HepG2 (cell line): Measurements from ENCODE around the gene SGCE. TPM values are rescaled to one million over a fixed set of nuclear protein-coding genes. Genes with fewer than 3 reads are reported as not detected.

Experiments used
- AKNA ChIP-seq: sonication (generic); formaldehyde crosslinking; IDR thresholded peaks from 2 replicates; pipeline ENCODE4 v1.4.0; 2020; ENCODE audit warnings: missing genetic modification reagents, borderline replicate concordance
- BRD4 ChIP-seq: sonication (generic); formaldehyde crosslinking; IDR thresholded peaks from 2 replicates; pipeline ENCODE4 v1.4.0; 2020; ENCODE audit warnings: missing genetic modification reagents
- DRAP1 ChIP-seq: IDR thresholded peaks from 2 replicates; pipeline ENCODE4 v1.6.1; 2016; ENCODE audit warnings: missing genetic modification reagents, missing compliant biosample characterization
- E2F5 ChIP-seq: sonication (generic); formaldehyde crosslinking; conservative IDR thresholded peaks from 2 replicates; pipeline ENCODE4 v1.4.0; 2020; ENCODE audit warnings: missing genetic modification reagents
- FOXO4 ChIP-seq: sonication (generic); formaldehyde crosslinking; conservative IDR thresholded peaks from 2 replicates; pipeline ENCODE4 v1.8.1; 2023; ENCODE audit warnings: missing genetic modification reagents
- HOXA5 ChIP-seq: sonication (generic); formaldehyde crosslinking; IDR thresholded peaks from 2 replicates; pipeline ENCODE4 v1.4.0; 2020; ENCODE audit warnings: missing genetic modification reagents
- HOXA9 ChIP-seq: sonication (generic); formaldehyde crosslinking; IDR thresholded peaks from 2 replicates; pipeline ENCODE4 v1.8.1; 2022; ENCODE audit warnings: missing genetic modification reagents, mild to moderate bottlenecking, moderate library complexity, borderline replicate concordance
- KAT7 ChIP-seq: IDR thresholded peaks from 2 replicates; pipeline ENCODE4 v1.6.1; 2018; ENCODE audit warnings: borderline replicate concordance, missing compliant biosample characterization
- NFYB ChIP-seq: sonication (generic); formaldehyde crosslinking; IDR thresholded peaks from 2 replicates; pipeline ENCODE4 v1.4.0; 2020; ENCODE audit warnings: missing genetic modification reagents
- SETDB1 ChIP-seq: sonication (generic); formaldehyde crosslinking; IDR thresholded peaks from 2 replicates; pipeline ENCODE4 v1.5.1; 2020; ENCODE audit warnings: missing genetic modification reagents, mild to moderate bottlenecking, borderline replicate concordance
- SNAPC2 ChIP-seq: sonication (generic); formaldehyde crosslinking; IDR thresholded peaks from 2 replicates; pipeline ENCODE4 v1.8.1; 2022; ENCODE audit warnings: mild to moderate bottlenecking, missing genetic modification reagents
- SRSF9 ChIP-seq: fragments of 200-400 bp; formaldehyde crosslinking; IDR thresholded peaks from 2 replicates; pipeline ENCODE4 v1.6.1; 2018; ENCODE audit warnings: borderline replicate concordance, mild to moderate bottlenecking, low read depth, low read length; ENCODE audit not compliant: insufficient read depth, poor library complexity, severe bottlenecking
- ZFP36 ChIP-seq: fragments of 150-350 bp; IDR thresholded peaks from 2 replicates; pipeline ENCODE4 v1.6.1; 2018; ENCODE audit warnings: borderline replicate concordance, low read length, low read depth; ENCODE audit not compliant: partially characterized antibody
- ZMAT3 ChIP-seq: sonication (generic); formaldehyde crosslinking; conservative IDR thresholded peaks from 2 replicates; pipeline ENCODE4 v1.7.0; 2021; ENCODE audit warnings: missing genetic modification reagents
- ZNF264 ChIP-seq: sonication (generic); formaldehyde crosslinking; IDR thresholded peaks from 2 replicates; pipeline ENCODE4 v1.4.0; 2020; ENCODE audit warnings: missing genetic modification reagents
- ZNF280D ChIP-seq: sonication (generic); formaldehyde crosslinking; IDR thresholded peaks from 2 replicates; pipeline ENCODE4 v1.5.1; 2020; ENCODE audit warnings: mild to moderate bottlenecking, missing genetic modification reagents
- ZNF484 ChIP-seq: sonication (generic); formaldehyde crosslinking; IDR thresholded peaks from 2 replicates; pipeline ENCODE4 v1.5.1; 2020; ENCODE audit warnings: mild to moderate bottlenecking, low read depth, missing genetic modification reagents, borderline replicate concordance
- ZNF564 ChIP-seq: sonication (generic); formaldehyde crosslinking; IDR thresholded peaks from 2 replicates; pipeline ENCODE4 v1.8.1; 2023; ENCODE audit warnings: mild to moderate bottlenecking, missing genetic modification reagents
- polyA plus RNA-seq, 8 experiments: library from polyadenylated mRNA; depleted of rRNA in 3 of 8; stranded (reverse) in 7 of 8; unstranded in 1 of 8; fragments of >200 nt; fragmentation: Illumina TruSeq in 4 of 8; extraction: Trizol in 4 of 8; gene quantifications; 2 replicates each; pipeline versions ENCODE4 v1.2.1 to v1.2.3, GENCODE V29; 2011 to 2016; ENCODE audit warnings: low read depth in 4 of 8, missing spikeins in 1 of 8, mixed read lengths in 1 of 8; ENCODE audit not compliant: insufficient read depth in 1 of 8
- total RNA-seq, 5 experiments: library from RNA; depleted of rRNA; stranded (reverse); fragments of >200 nt; fragmentation: Illumina TruSeq; extraction: Trizol; gene quantifications; 2 replicates each; pipeline ENCODE4 v1.2.3, GENCODE V29; 2016; ENCODE audit warnings: low read depth in 1 of 5

The SGCE gene
- total and polyA plus RNA-seq, 2 of the 13 experiments (the other 11 are each of a cell fraction or from before 2014, with no cell fraction given): 52.3 to 71.1 TPM

- TF ChIP-seq FOXO4 (CRISPR knock-in tag) (no peak), SRSF9 (no peak), BRD4 (CRISPR knock-in tag) (no peak), ZNF484 (CRISPR knock-in tag) (no peak), NFYB (CRISPR knock-in tag) (no peak), ZNF280D (CRISPR knock-in tag) (no peak), SETDB1 (no peak), SNAPC2 (CRISPR knock-in tag) (no peak), HOXA9 (no peak), AKNA (CRISPR knock-in tag) (no peak), ZMAT3 (CRISPR knock-in tag) (no peak), KAT7 (CRISPR knock-in tag) (0 out of 2 replicates have a peak, but pooled peaks have one; percentile 66), E2F5 (CRISPR knock-in tag) (no peak), ZNF564 (CRISPR knock-in tag) (no peak), ZNF264 (CRISPR knock-in tag) (0 out of 2 replicates have a peak, but pooled peaks have one; percentile 64), ZFP36 (no peak), HOXA5 (peak; percentile 68; the same call in 1 of the 2 replicates), DRAP1 (CRISPR knock-in tag) (peak; percentile 58; the same call in 1 of the 2 replicates)
Observed at GRCh38 chr7:94642838-94643653, 12.9 kb downstream of the SGCE start (continued).
